ENCODE data around the gene PPM1H.
"Not testable (repeated sequence)": the region's sequence is repeated elsewhere in the genome, so short reads cannot be mapped to it uniquely, and the experiment has no call there.

PPM1H gene

DNA sequence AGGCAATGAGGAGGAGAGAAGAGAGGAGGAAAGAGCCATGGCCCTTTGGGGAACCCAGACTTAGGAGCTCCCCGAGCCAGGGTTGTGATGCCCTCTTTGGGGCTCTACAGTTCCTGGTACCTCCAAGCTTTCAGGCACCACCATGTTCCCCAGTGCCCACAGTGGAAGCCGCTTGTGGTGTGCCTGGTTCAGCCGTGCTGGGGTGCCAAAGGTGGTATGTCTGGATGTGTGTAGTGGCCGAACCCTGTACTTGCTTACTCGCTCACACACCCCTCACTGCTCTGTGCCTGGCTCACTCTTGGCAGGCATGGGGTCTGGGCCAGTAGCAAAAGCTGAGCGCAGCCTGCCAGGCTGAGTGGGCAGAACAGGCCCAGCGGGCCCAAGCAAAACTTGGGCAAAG, 257.6 kb downstream of the PPM1H start:
- no peak overlapping the region for H3K27ac Mint-ChIP-seq
- H3K27me3 Mint-ChIP-seq (ENCODE audit: low read depth): peaks cover 9% of the 10 kb centered on the region
- H3K4me1 Mint-ChIP-seq (ENCODE audit: low read depth): no peaks in the 10 kb centered on the region
- no peak for DNase-seq (ENCODE audit: low spot score)
- no peaks in the 10 kb centered on the region for H3K36me3 Mint-ChIP-seq (ENCODE audit: low read depth)
- no peak overlapping the region for H3K4me3 Mint-ChIP-seq
- peaks cover 3% of the 10 kb centered on the region for H3K9me3 Mint-ChIP-seq

DNA sequence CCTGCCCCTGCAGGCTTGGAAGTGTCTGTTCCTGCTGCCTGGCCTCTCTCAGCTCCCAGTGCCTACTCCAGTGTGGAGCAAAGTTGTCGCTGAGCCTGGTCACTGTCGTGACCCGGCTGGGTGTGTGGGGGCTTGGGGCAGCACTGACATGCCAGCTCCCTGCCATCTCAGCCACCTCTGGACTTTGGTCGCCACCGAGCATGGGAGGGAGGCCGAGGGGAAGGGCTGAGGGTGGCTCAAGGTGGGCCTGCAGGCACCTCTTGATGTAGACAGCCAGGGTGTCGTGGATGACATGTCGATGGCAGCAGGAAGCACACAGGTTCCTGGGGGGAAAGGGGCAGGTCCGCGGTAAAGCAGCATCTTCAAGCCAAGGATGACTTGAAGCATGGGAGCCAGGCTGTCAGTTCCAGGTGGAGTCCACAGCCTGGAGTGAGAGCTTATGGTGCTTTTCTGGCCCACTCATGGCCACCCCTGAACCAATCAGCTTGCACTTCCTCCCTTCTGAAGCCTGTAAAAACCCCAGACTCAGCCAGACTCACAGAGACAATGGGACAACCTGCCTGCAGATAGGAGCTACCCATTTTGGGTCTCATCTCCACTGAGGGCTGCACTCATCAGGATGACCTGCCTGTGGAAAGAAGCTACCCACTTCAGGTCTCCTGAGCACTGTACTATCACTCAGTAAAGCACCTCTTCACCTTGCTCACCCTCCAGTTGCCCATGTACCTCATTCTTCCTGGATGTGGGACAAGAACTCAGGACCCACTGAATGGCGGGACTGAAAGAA, 258.2 kb downstream of the PPM1H start:
- H3K27me3 Mint-ChIP-seq (ENCODE audit: low read depth): peaks cover 9% of the 10 kb centered on the region
- no peak overlapping the region for H3K4me3 Mint-ChIP-seq
- no peak for DNase-seq (ENCODE audit: low spot score)
- no peaks in the 10 kb centered on the region for H3K36me3 Mint-ChIP-seq (ENCODE audit: low read depth)
- H3K27ac Mint-ChIP-seq: no peak overlapping the region
- no peaks in the 10 kb centered on the region for H3K4me1 Mint-ChIP-seq (ENCODE audit: low read depth)
- peaks cover 3% of the 10 kb centered on the region for H3K9me3 Mint-ChIP-seq

GRCh38 chr12:62673028-62673815, 261.7 kb downstream of the PPM1H start:
- Mint-ChIP-seq H3K27me3 (ENCODE audit: low read depth) (no peaks in the 10 kb centered on the region), H3K4me1 (ENCODE audit: low read depth) (no peaks in the 10 kb centered on the region), H3K27ac (no peak overlapping the region), H3K36me3 (ENCODE audit: low read depth) (no peaks in the 10 kb centered on the region), H3K4me3 (no peak overlapping the region), H3K9me3 (peaks cover 3% of the 10 kb centered on the region)
- DNase-seq (ENCODE audit: low spot score): no peak

- no peak overlapping the region for H3K4me3 Mint-ChIP-seq
- DNase-seq (ENCODE audit: low spot score): no peak
- H3K27ac Mint-ChIP-seq: no peak overlapping the region
- H3K27me3 Mint-ChIP-seq (ENCODE audit: low read depth): peaks cover 5% of the 10 kb centered on the region
- H3K36me3 Mint-ChIP-seq (ENCODE audit: low read depth): no peaks in the 10 kb centered on the region
- no peaks in the 10 kb centered on the region for H3K4me1 Mint-ChIP-seq (ENCODE audit: low read depth)
- H3K9me3 Mint-ChIP-seq: peaks cover 3% of the 10 kb centered on the region
Measured at GRCh38 chr12:62670986-62671720, 263.8 kb downstream of the PPM1H start.

DNA sequence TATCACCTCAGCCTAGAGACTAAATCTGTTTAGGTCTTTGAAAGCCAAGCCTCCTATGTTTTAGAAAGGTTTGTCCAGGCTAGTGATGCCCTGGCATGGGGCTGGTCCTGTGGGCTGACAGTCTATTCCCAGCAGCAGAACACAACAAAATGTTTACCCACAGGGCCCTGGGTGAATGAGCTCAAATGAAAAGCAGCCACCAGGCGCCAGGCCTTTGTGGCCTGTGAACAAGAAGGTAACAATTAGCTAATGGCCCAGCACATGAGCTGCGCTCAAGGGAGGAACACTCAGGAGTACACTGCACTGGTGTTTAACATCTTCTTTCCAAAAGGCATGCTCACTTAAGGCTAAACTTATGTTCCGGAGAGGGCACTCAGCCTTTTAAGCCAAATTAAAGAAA, 266.2 kb downstream of the PPM1H start:
- no peak overlapping the region for H3K27ac Mint-ChIP-seq
- H3K36me3 Mint-ChIP-seq (ENCODE audit: low read depth): no peaks in the 10 kb centered on the region
- peaks cover 7% of the 10 kb centered on the region for H3K27me3 Mint-ChIP-seq (ENCODE audit: low read depth)
- DNase-seq (ENCODE audit: low spot score): no peak
- H3K9me3 Mint-ChIP-seq: no peaks in the 10 kb centered on the region
- H3K4me3 Mint-ChIP-seq: no peak overlapping the region
- no peaks in the 10 kb centered on the region for H3K4me1 Mint-ChIP-seq (ENCODE audit: low read depth)

DNA sequence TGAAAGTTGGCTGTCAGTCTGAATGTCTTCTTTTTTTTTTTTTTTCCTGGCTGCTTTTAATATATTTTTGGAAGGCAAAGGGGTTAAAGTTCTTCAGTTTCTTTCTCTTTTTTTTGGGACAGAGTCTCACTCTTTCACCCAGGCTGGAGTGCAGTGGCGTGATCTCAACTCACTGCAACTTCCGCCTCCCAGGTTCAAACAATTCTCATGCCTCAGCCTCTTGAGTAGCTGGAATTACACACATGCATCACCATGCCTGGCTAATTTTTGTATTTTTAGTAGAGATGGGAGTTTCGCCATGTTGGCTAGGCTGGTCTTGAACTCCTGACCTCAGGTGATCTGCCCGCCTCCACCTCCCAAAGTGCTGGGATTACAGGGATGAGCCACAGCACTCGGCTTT, 270.0 kb downstream of the PPM1H start:
- H3K27me3 Mint-ChIP-seq (ENCODE audit: low read depth); H3K4me1 Mint-ChIP-seq (ENCODE audit: low read depth); H3K9me3 Mint-ChIP-seq; H3K36me3 Mint-ChIP-seq (ENCODE audit: low read depth); H3K4me3 Mint-ChIP-seq; H3K27ac Mint-ChIP-seq; DNase-seq (ENCODE audit: low spot score): not testable (repeated sequence)

DNA sequence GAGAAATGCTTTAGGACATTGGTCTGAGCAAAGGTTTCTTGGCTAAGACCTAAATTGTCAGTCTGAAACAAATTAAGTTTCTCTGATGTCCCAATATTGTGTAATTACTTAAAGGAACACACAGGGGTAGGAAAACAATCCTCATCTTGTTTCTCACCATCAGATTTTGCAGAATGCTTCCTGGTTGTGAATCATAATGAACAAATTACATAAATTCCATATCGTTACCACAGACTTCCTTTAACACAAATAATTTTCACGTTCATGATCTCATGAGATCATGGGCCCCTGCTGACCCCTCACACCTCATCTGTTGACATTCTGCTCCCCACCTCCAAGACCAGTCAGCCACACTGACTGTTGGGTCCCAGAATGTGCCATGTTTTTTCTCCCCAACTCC, 274.2 kb downstream of the PPM1H start:
- Mint-ChIP-seq H3K4me1 (ENCODE audit: low read depth) (peaks cover 2% of the 10 kb centered on the region), H3K36me3 (ENCODE audit: low read depth) (no peaks in the 10 kb centered on the region), H3K27ac (no peak overlapping the region), H3K9me3 (no peaks in the 10 kb centered on the region), H3K4me3 (no peak overlapping the region), H3K27me3 (ENCODE audit: low read depth) (peaks cover 22% of the 10 kb centered on the region)
- DNase-seq (ENCODE audit: low spot score): no peak

GRCh38 chr12:62659453-62660295, 275.3 kb downstream of the PPM1H start:
- H3K4me1 Mint-ChIP-seq (ENCODE audit: low read depth): peaks cover 5% of the 10 kb centered on the region
- H3K27ac Mint-ChIP-seq: no peak overlapping the region
- DNase-seq (ENCODE audit: low spot score): no peak
- H3K4me3 Mint-ChIP-seq: no peak overlapping the region
- H3K27me3 Mint-ChIP-seq (ENCODE audit: low read depth): peaks cover 22% of the 10 kb centered on the region
- no peaks in the 10 kb centered on the region for H3K36me3 Mint-ChIP-seq (ENCODE audit: low read depth)
- no peaks in the 10 kb centered on the region for H3K9me3 Mint-ChIP-seq

GRCh38 chr12:62658910-62659309, 276.0 kb downstream of the PPM1H start:
- H3K4me1 Mint-ChIP-seq (ENCODE audit: low read depth): peaks cover 9% of the 10 kb centered on the region

DNA sequence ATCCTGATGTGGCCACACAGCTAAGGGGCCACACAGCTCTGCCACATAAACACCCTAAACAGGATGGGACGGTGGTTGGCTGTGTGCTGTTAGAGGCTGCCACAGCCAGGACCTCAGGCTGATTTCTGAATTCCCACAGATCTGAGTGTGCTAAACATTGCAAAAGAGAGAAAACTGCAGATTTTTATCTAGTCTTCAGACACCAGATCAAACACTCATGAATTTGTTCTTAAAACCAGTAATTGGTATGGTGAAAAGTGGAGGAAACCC, 277.7 kb downstream of the PPM1H start:
- DNase-seq (ENCODE audit: low spot score): no peak
- Mint-ChIP-seq H3K27me3 (ENCODE audit: low read depth) (peaks cover 35% of the 10 kb centered on the region), H3K4me3 (no peak overlapping the region), H3K27ac (no peak overlapping the region), H3K4me1 (ENCODE audit: low read depth) (peaks cover 9% of the 10 kb centered on the region), H3K36me3 (ENCODE audit: low read depth) (no peaks in the 10 kb centered on the region), H3K9me3 (no peaks in the 10 kb centered on the region)

More at GRCh38 chr12:62658910-62659309, 276.0 kb downstream of the PPM1H start:
- Mint-ChIP-seq H3K27ac (no peak overlapping the region), H3K9me3 (no peaks in the 10 kb centered on the region), H3K27me3 (ENCODE audit: low read depth) (peaks cover 25% of the 10 kb centered on the region), H3K36me3 (ENCODE audit: low read depth) (no peaks in the 10 kb centered on the region), H3K4me3 (no peak overlapping the region)
- DNase-seq (ENCODE audit: low spot score): no peak

GRCh38 chr12:62656591-62657362, 278.2 kb downstream of the PPM1H start:
- no peaks in the 10 kb centered on the region for H3K9me3 Mint-ChIP-seq
- H3K27me3 Mint-ChIP-seq (ENCODE audit: low read depth): peaks cover 37% of the 10 kb centered on the region
- H3K27ac Mint-ChIP-seq: no peak overlapping the region
- peaks cover 9% of the 10 kb centered on the region for H3K4me1 Mint-ChIP-seq (ENCODE audit: low read depth)
- no peaks in the 10 kb centered on the region for H3K36me3 Mint-ChIP-seq (ENCODE audit: low read depth)
- DNase-seq (ENCODE audit: low spot score): no peak
- H3K4me3 Mint-ChIP-seq: no peak overlapping the region

- Mint-ChIP-seq H3K36me3 (ENCODE audit: low read depth) (no peaks in the 10 kb centered on the region), H3K27me3 (ENCODE audit: low read depth) (peaks cover 39% of the 10 kb centered on the region), H3K9me3 (no peaks in the 10 kb centered on the region), H3K27ac (no peak overlapping the region), H3K4me3 (no peak overlapping the region), H3K4me1 (ENCODE audit: low read depth) (peaks cover 9% of the 10 kb centered on the region)
- no peak for DNase-seq (ENCODE audit: low spot score)
Measured at GRCh38 chr12:62655666-62656151, 279.2 kb downstream of the PPM1H start.

All from T-helper 2 cell treated with Interferon-gamma antibody and Interleukin-4, amounts not matched to agents 5 μg/mL and 100 μg/mL, for 36 hours (primary cell).